Activated B cell treated with CpG ODN at 0.5 μM for 24 hours (primary cell): ENCODE measurements around the gene CYB561D1. TPM values are rescaled to one million over a fixed set of nuclear protein-coding genes. Genes with fewer than 3 reads are reported as not detected.

ENCODE experiments used
- ATAC-seq: fragments of 200-7000 bp; cut with Tn5 transposase; one replicate; pipeline ENCODE4 v1.10.0; 2021; ENCODE audit warnings: low read depth, mild to moderate bottlenecking, moderate library complexity
- CTCF ChIA-PET: fragments of 350-600 bp; sonication (Branson Sonifier 250); formaldehyde crosslinking; loops from one replicate; lab custom pipeline; 2021; ENCODE audit warnings: antibody characterized with exemption; lab: Charles Lee
- POLR2A ChIA-PET: fragments of 350-600 bp; sonication (Branson Sonifier 250); formaldehyde crosslinking; loops from one replicate; lab custom pipeline; 2021; ENCODE audit warnings: antibody characterized with exemption; lab: Charles Lee
- DNase-seq: peaks from one replicate; pipeline ENCODE4 v3.0.0; 2022
- H3K27ac Mint-ChIP-seq: one replicate; pipeline ENCODE4 v1.8.0; 2020; ENCODE audit warnings: mixed read lengths
- H3K27me3 Mint-ChIP-seq: one replicate; pipeline ENCODE4 v1.8.0; 2021; ENCODE audit warnings: mixed read lengths
- H3K36me3 Mint-ChIP-seq: one replicate; pipeline ENCODE4 v1.8.0; 2021; ENCODE audit warnings: low read depth, mixed read lengths
- H3K4me1 Mint-ChIP-seq: one replicate; pipeline ENCODE4 v1.8.0; 2021; ENCODE audit warnings: mixed read lengths
- H3K4me3 Mint-ChIP-seq: one replicate; pipeline ENCODE4 v1.8.0; 2020; ENCODE audit warnings: mild to moderate bottlenecking, mixed read lengths
- H3K9me3 Mint-ChIP-seq: one replicate; pipeline ENCODE4 v1.8.0; 2020; ENCODE audit warnings: mixed read lengths
- intact Hi-C: fragments of 100-400 bp; cut with micrococcal nuclease; formaldehyde crosslinking; loops from one replicate; pipeline ENCODE4 v1.15.1; 2024
- total RNA-seq: library from RNA; stranded (reverse); gene quantifications from 2 replicates; pipeline ENCODE4 v1.2.3, GENCODE V29; 2022
- TF ChIP-seq, protein P1 (sequence below): fragments of 200-600 bp; IDR thresholded peaks from one replicate; pipeline ENCODE4 v1.8.0; 2022; ENCODE audit warnings: antibody characterized with exemption, mild to moderate bottlenecking

The CYB561D1 gene
- total RNA-seq, 1 donor from 2014 or later: 18.1 TPM

DNA sequence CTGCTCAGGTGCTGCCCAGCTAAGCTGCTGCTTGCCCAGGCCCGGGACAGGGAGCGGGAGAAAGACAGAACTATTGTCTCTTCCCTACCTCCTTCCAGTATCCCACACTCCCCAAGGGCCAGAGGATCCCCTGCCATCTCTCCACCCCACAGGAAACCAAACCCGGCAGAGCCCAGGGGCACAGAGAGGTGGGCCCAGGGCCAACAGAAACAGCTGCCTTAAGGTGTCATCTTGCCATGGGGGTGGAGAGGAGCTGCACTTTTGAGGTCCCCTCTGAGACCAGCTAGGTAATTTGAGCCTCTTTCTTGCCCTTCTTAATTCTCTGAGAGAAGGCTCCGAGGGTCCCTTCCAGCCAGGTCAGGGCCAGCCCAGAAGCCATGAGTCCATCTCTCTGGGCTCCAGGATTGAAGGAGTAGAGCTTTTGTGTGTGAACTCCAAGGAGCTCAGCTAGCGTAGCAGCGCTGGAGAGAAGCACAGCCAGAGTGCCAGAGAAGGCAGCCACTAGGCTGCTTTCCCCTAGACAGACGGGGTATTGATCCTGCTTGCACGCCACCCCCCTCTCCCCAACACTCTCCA is 36.1 kb downstream of the CYB561D1 start:
- no peaks in the 10 kb centered on the region for H3K9me3 Mint-ChIP-seq
- DNase-seq (no peak), ATAC-seq (no peak)
- TF ChIP-seq, protein P1, sequence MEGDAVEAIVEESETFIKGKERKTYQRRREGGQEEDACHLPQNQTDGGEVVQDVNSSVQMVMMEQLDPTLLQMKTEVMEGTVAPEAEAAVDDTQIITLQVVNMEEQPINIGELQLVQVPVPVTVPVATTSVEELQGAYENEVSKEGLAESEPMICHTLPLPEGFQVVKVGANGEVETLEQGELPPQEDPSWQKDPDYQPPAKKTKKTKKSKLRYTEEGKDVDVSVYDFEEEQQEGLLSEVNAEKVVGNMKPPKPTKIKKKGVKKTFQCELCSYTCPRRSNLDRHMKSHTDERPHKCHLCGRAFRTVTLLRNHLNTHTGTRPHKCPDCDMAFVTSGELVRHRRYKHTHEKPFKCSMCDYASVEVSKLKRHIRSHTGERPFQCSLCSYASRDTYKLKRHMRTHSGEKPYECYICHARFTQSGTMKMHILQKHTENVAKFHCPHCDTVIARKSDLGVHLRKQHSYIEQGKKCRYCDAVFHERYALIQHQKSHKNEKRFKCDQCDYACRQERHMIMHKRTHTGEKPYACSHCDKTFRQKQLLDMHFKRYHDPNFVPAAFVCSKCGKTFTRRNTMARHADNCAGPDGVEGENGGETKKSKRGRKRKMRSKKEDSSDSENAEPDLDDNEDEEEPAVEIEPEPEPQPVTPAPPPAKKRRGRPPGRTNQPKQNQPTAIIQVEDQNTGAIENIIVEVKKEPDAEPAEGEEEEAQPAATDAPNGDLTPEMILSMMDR: no peak
- CTCF ChIA-PET: interaction anchor here (1.0 to 10.5 kb wide), 5 partner anchors 30 to 455 kb away, joined by 3 to 375 read pairs (median 4); partner anchors contain the start of genes AHCYL1, AMIGO1 and CYB561D1
- H3K27me3 Mint-ChIP-seq: no peaks in the 10 kb centered on the region
- H3K27ac Mint-ChIP-seq: no peak overlapping the region
- peaks cover 11% of the 10 kb centered on the region for H3K4me1 Mint-ChIP-seq
- POLR2A ChIA-PET: interaction anchor here (0.6 to 1.1 kb wide), 4 partner anchors 36 to 429 kb away, joined by 3 to 5 read pairs (median 4); partner anchors contain the start of gene CYB561D1
- H3K36me3 Mint-ChIP-seq: no peaks in the 10 kb centered on the region
- intact Hi-C loops: no loop called here
- no peak overlapping the region for H3K4me3 Mint-ChIP-seq

DNA sequence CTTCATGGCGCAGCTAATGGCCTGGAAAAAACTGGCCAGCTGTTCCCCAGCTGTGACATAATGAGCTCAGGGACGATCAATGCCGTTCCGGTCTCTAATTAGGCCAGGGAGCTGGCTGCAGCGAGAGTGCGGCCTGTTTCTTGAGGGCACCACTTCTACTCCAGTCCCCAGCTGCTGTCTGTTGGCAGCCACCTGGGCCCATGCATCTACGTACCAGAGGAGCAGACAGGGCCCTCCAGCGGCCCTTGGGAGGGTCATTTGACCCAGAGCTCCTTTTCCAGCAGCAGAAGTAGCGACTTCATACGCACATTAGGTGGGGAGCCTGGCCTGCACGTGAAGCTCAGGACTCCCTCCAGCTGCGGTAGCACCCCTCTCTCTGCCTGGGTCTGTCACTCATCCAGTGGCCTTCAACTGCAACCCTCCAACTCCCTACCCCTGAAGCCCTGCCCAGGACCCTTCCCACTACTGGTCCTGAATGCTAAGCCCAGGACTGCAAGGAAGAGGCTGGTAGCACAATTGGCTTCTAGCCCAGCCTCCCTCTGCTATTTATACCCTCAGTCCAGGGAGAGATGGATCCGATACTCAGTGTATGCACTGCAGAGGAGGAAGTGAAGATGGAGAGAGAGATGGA is 36.7 kb downstream of the CYB561D1 start:
- ATAC-seq: no peak
- Mint-ChIP-seq H3K27me3 (no peaks in the 10 kb centered on the region), H3K9me3 (no peaks in the 10 kb centered on the region), H3K4me1 (peaks cover 11% of the 10 kb centered on the region), H3K36me3 (no peaks in the 10 kb centered on the region), H3K4me3 (no peak overlapping the region), H3K27ac (no peak overlapping the region)
- ChIA-PET POLR2A (interaction anchor here (0.6 to 0.7 kb wide), 2 partner anchors 277 to 429 kb away, joined by 4 to 5 read pairs; no protein-coding TSS in a partner anchor), CTCF (interaction anchor here (1.0 to 10.5 kb wide), 5 partner anchors 31 to 454 kb away, joined by 3 to 375 read pairs (median 4); partner anchors contain the start of genes AHCYL1, AMIGO1 and CYB561D1)
- TF ChIP-seq, protein P1: no peak
- no peak for DNase-seq
- intact Hi-C loops: no loop called here

DNA sequence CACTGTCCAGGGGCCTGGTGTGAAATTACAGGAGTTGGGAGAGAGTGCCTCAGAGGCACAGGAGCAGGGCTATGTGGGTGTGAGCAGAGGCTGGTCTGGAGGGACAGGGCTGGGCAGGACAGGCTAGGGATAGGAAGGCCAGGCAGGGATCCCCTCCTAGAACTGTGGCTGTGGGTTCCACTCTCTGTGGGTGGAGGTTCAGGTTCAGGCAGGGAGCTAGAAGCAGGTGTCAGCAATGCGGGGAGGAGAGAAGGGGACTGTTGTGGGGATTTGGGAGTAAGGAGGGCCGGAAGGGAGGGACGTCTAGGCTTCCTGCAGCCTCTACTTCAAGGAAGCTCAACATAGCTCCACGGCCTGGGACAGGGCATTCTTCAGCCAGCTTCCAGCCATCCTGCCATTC is 37.5 kb downstream of the CYB561D1 start:
- CTCF ChIA-PET: interaction anchor here (0.8 to 10.5 kb wide), 18 partner anchors 11 to 559 kb away, joined by 3 to 375 read pairs (median 8); partner anchors contain the start of genes AMIGO1, ATXN7L2, CYB561D1 and PSRC1
- peaks cover 11% of the 10 kb centered on the region for H3K4me1 Mint-ChIP-seq
- intact Hi-C loops: no loop called here

DNA sequence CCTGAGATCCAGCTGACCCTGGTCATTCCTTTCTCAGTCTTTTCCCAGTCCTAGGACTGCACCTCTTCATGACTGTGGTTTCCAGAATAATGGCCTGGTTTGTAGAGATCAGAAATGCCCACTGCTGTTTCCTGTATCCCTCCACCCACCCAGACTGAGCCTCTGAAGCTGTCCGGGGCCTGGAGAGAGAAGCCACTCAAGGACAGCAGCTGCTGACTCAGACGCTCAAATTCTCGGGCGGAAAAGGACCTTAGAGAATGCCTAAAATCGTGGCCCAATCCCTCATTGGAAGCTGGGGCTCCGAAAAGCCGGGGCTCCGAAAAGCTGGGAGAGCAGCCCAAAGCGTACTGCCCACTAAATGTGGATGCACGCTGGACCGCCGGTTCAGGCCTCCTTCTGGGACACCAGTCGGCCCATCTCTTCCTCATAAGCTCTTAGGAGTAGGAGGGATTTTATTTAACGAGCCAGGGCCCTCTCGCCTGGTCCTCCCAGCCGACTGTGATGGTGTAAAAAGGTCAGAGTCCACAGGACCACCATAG is 38.0 kb downstream of the CYB561D1 start:
- Mint-ChIP-seq H3K4me1 (peaks cover 11% of the 10 kb centered on the region), H3K9me3 (no peaks in the 10 kb centered on the region), H3K27me3 (no peaks in the 10 kb centered on the region), H3K36me3 (no peaks in the 10 kb centered on the region), H3K4me3 (no peak overlapping the region), H3K27ac (peak overlapping the region; percentile 74)
- intact Hi-C loops: loop anchor here (1.0 kb wide), 8 partner anchors 38 to 331 kb away; partner anchors contain the start of genes CYB561D1 and PSMA5
- ChIA-PET CTCF (interaction anchor here (0.8 to 10.5 kb wide), 26 partner anchors 11 to 559 kb away, joined by 3 to 375 read pairs (median 6); partner anchors contain the start of genes AHCYL1, AMIGO1, ATXN7L2 and CYB561D1), POLR2A (interaction anchor here (0.7 to 2.2 kb wide), 9 partner anchors 15 to 503 kb away, joined by 3 to 15 read pairs (median 6); partner anchors contain the start of genes ATXN7L2, CYB561D1, GNAI3 and PSMA5)
- ATAC-seq (no peak), DNase-seq (no peak)
- TF ChIP-seq, protein P1: no peak

More for the DNA sequence above, 37.5 kb downstream of the CYB561D1 start:
- POLR2A ChIA-PET: interaction anchor here (1.4 to 2.2 kb wide), 5 partner anchors 17 to 105 kb away, joined by 6 to 15 read pairs (median 12); partner anchors contain the start of genes ATXN7L2, CYB561D1, GNAI3 and PSMA5
- ATAC-seq (no peak), DNase-seq (no peak)
- H3K27me3 Mint-ChIP-seq: no peaks in the 10 kb centered on the region
- TF ChIP-seq, protein P1: no peak
- H3K27ac Mint-ChIP-seq: no peak overlapping the region
- H3K4me3 Mint-ChIP-seq: no peak overlapping the region
- no peaks in the 10 kb centered on the region for H3K9me3 Mint-ChIP-seq
- no peaks in the 10 kb centered on the region for H3K36me3 Mint-ChIP-seq
